Naive B cell (primary cell): Measurements from ENCODE around the gene MFNG. TPM values are rescaled to one million over a fixed set of nuclear protein-coding genes. Genes with fewer than 3 reads are reported as not detected.
A peak's percentile ranks its signal among the peaks of the same experiment; 100 is the strongest.

Experiments
- ATAC-seq, 2 donors: fragments of 150-1000 bp; cut with Tn5 transposase; 2 replicates each; pipeline ENCODE4 v1.10.0; 2021; ENCODE audit warnings: low read depth in 2 of 2, mild to moderate bottlenecking in 2 of 2, moderate library complexity in 2 of 2
- DNase-seq: peaks from one replicate; pipeline ENCODE4 v3.0.0; 2022
- H3K27ac Mint-ChIP-seq, 6 donors: one replicate each; pipeline ENCODE4 v1.8.0; 2020 to 2022; ENCODE audit warnings: mild to moderate bottlenecking in 6 of 6, mixed read lengths in 6 of 6, moderate library complexity in 5 of 6, inconsistent platforms in 2 of 6
- H3K27me3 Mint-ChIP-seq, 3 donors: one replicate each; pipeline ENCODE4 v1.8.0; 2021 to 2022; ENCODE audit warnings: mixed read lengths in 3 of 3, mild to moderate bottlenecking in 1 of 3
- H3K36me3 Mint-ChIP-seq, 2 donors: one replicate each; pipeline ENCODE4 v1.8.0; 2020 to 2022; ENCODE audit warnings: mixed read lengths in 2 of 2, inconsistent platforms in 1 of 2, mild to moderate bottlenecking in 1 of 2
- H3K4me1 Mint-ChIP-seq, 3 donors: one replicate each; pipeline ENCODE4 v1.8.0; 2020 to 2022; ENCODE audit warnings: mixed read lengths in 3 of 3, inconsistent platforms in 1 of 3, mild to moderate bottlenecking in 1 of 3, moderate library complexity in 1 of 3
- H3K4me3 Mint-ChIP-seq, 8 donors: one replicate each; pipeline ENCODE4 v1.8.0; 2020 to 2022; ENCODE audit warnings: mild to moderate bottlenecking in 8 of 8, mixed read lengths in 8 of 8, moderate library complexity in 8 of 8, inconsistent platforms in 2 of 8
- H3K9me3 Mint-ChIP-seq, 7 donors: one replicate each; pipeline ENCODE4 v1.8.0; 2020 to 2022; ENCODE audit warnings: mixed read lengths in 7 of 7, mild to moderate bottlenecking in 5 of 7, inconsistent platforms in 2 of 7, moderate library complexity in 1 of 7
- polyA plus RNA-seq, 6 donors: library from polyadenylated mRNA; unstranded; fragments of 300-500 nt; fragmentation: Illumina TruSeq; gene quantifications; one replicate each; pipeline ENCODE4 v1.2.3, GENCODE V29; 2021; ENCODE audit warnings: low read depth in 6 of 6

MFNG gene
- polyA plus RNA-seq, 6 donors from 2014 or later = 145 to 298 (median 186) TPM

- H3K36me3 Mint-ChIP-seq = peaks cover 0 to 4% of the 10 kb centered on the region in 2 donors
- H3K27ac Mint-ChIP-seq = peak overlapping the region in 2 of 6 donors; percentile 22 to 90
- ATAC-seq (peak; percentile 95 to 98), DNase-seq (peak; percentile 76)
- H3K9me3 Mint-ChIP-seq = no peaks in the 10 kb centered on the region
- H3K4me1 Mint-ChIP-seq = peaks cover 5 to 11% (median 7%) of the 10 kb centered on the region in 3 donors
- H3K4me3 Mint-ChIP-seq = peak overlapping the region in 1 of 8 donors; percentile 12
- H3K27me3 Mint-ChIP-seq = peaks cover 0 to 4% (median 0%) of the 10 kb centered on the region in 3 donors
These were observed 28.9 kb downstream of the MFNG start for GRCh38 chr22:37457093-37457893.

GRCh38 chr22:37456346-37456745 lies 29.8 kb downstream of the MFNG start:
- no peaks in the 10 kb centered on the region for H3K9me3 Mint-ChIP-seq
- H3K27ac Mint-ChIP-seq = peak overlapping the region in 1 of 6 donors; percentile 82
- peaks cover 0 to 4% (median 0%) of the 10 kb centered on the region in 3 donors for H3K27me3 Mint-ChIP-seq
- H3K4me3 Mint-ChIP-seq = no peak overlapping the region
- ATAC-seq (no peak), DNase-seq (no peak)
- peaks cover 5 to 10% (median 10%) of the 10 kb centered on the region in 3 donors for H3K4me1 Mint-ChIP-seq
- peaks cover 0 to 4% of the 10 kb centered on the region in 2 donors for H3K36me3 Mint-ChIP-seq

- peaks cover 0 to 4% of the 10 kb centered on the region in 2 donors for H3K36me3 Mint-ChIP-seq
- H3K27ac Mint-ChIP-seq = peak overlapping the region in 2 of 6 donors; percentile 5 to 75
- peaks cover 5 to 10% (median 10%) of the 10 kb centered on the region in 3 donors for H3K4me1 Mint-ChIP-seq
- no peak for ATAC-seq
- DNase-seq = no peak
- no peaks in the 10 kb centered on the region for H3K9me3 Mint-ChIP-seq
- H3K27me3 Mint-ChIP-seq = peaks cover 0 to 4% (median 0%) of the 10 kb centered on the region in 3 donors
- H3K4me3 Mint-ChIP-seq = no peak overlapping the region
These were observed 30.3 kb downstream of the MFNG start for GRCh38 chr22:37455896-37456295.

- Mint-ChIP-seq H3K4me1 (peaks cover 5 to 10% (median 10%) of the 10 kb centered on the region in 3 donors), H3K9me3 (no peaks in the 10 kb centered on the region), H3K27ac (peak overlapping the region in 1 of 6 donors; percentile 47), H3K4me3 (no peak overlapping the region), H3K36me3 (peaks cover 0 to 4% of the 10 kb centered on the region in 2 donors), H3K27me3 (peaks cover 0 to 4% (median 0%) of the 10 kb centered on the region in 3 donors)
- DNase-seq (no peak), ATAC-seq (no peak)
These were observed 31.1 kb downstream of the MFNG start for GRCh38 chr22:37454857-37455686.

- no peak for ATAC-seq
- Mint-ChIP-seq H3K4me1 (peaks cover 5 to 10% (median 10%) of the 10 kb centered on the region in 3 donors), H3K9me3 (no peaks in the 10 kb centered on the region), H3K4me3 (no peak overlapping the region), H3K27me3 (peaks cover 0 to 13% (median 0%) of the 10 kb centered on the region in 3 donors), H3K36me3 (peaks cover 0 to under 1% of the 10 kb centered on the region in 2 donors), H3K27ac (peak overlapping the region in 1 of 6 donors; percentile 63)
- DNase-seq = no peak
These were observed 32.5 kb downstream of the MFNG start for GRCh38 chr22:37453696-37454095.

- Mint-ChIP-seq H3K36me3 (no peaks in the 10 kb centered on the region), H3K9me3 (no peaks in the 10 kb centered on the region), H3K4me3 (no peak overlapping the region), H3K27me3 (peaks cover 0 to 21% (median 15%) of the 10 kb centered on the region in 3 donors), H3K27ac (no peak overlapping the region), H3K4me1 (peaks cover 5% of the 10 kb centered on the region in 3 donors)
- ATAC-seq (no peak), DNase-seq (no peak)
These were observed 35.0 kb downstream of the MFNG start for GRCh38 chr22:37451218-37451617.

GRCh38 chr22:37449331-37450001 lies 36.7 kb downstream of the MFNG start:
- H3K27me3 Mint-ChIP-seq = peaks cover 0 to 21% (median 15%) of the 10 kb centered on the region in 3 donors
- peaks cover 5% of the 10 kb centered on the region in 3 donors for H3K4me1 Mint-ChIP-seq
- H3K9me3 Mint-ChIP-seq = no peaks in the 10 kb centered on the region
- peaks cover 0 to 2% of the 10 kb centered on the region in 2 donors for H3K36me3 Mint-ChIP-seq
- no peak overlapping the region for H3K4me3 Mint-ChIP-seq
- no peak overlapping the region for H3K27ac Mint-ChIP-seq
- ATAC-seq (no peak), DNase-seq (no peak)

- peaks cover 5% of the 10 kb centered on the region in 3 donors for H3K4me1 Mint-ChIP-seq
- no peak for ATAC-seq
- H3K36me3 Mint-ChIP-seq = peaks cover 0 to 6% of the 10 kb centered on the region in 2 donors
- DNase-seq = no peak
- H3K27ac Mint-ChIP-seq = no peak overlapping the region
- H3K27me3 Mint-ChIP-seq = peaks cover 4 to 21% (median 15%) of the 10 kb centered on the region in 3 donors
- H3K9me3 Mint-ChIP-seq = no peaks in the 10 kb centered on the region
- no peak overlapping the region for H3K4me3 Mint-ChIP-seq
These were observed 37.6 kb downstream of the MFNG start for GRCh38 chr22:37448516-37449127.

GRCh38 chr22:37445501-37445900 lies 40.7 kb downstream of the MFNG start:
- no peak overlapping the region for H3K27ac Mint-ChIP-seq
- H3K36me3 Mint-ChIP-seq = peaks cover 6 to 21% of the 10 kb centered on the region in 2 donors
- H3K27me3 Mint-ChIP-seq = peaks cover 11 to 38% (median 34%) of the 10 kb centered on the region in 3 donors
- ATAC-seq = no peak
- H3K9me3 Mint-ChIP-seq = peaks cover 3 to 10% (median 5%) of the 10 kb centered on the region in 7 donors
- DNase-seq = no peak
- peaks cover 0 to 5% (median 0%) of the 10 kb centered on the region in 3 donors for H3K4me1 Mint-ChIP-seq
- H3K4me3 Mint-ChIP-seq = no peak overlapping the region

GRCh38 chr22:37443977-37444376 lies 42.2 kb downstream of the MFNG start:
- H3K36me3 Mint-ChIP-seq = peaks cover 6 to 22% of the 10 kb centered on the region in 2 donors
- peaks cover 0 to 5% (median 4%) of the 10 kb centered on the region in 3 donors for H3K4me1 Mint-ChIP-seq
- H3K27me3 Mint-ChIP-seq = peaks cover 15 to 36% (median 34%) of the 10 kb centered on the region in 3 donors
- ATAC-seq (no peak), DNase-seq (no peak)
- peaks cover 3 to 10% (median 7%) of the 10 kb centered on the region in 7 donors for H3K9me3 Mint-ChIP-seq
- no peak overlapping the region for H3K4me3 Mint-ChIP-seq
- peak overlapping the region in 1 of 6 donors; percentile 14 for H3K27ac Mint-ChIP-seq

GRCh38 chr22:37443086-37443485 lies 43.1 kb downstream of the MFNG start:
- Mint-ChIP-seq H3K27me3 (peaks cover 15 to 34% (median 30%) of the 10 kb centered on the region in 3 donors), H3K36me3 (peaks cover 6 to 22% of the 10 kb centered on the region in 2 donors), H3K9me3 (peaks cover 3 to 10% (median 7%) of the 10 kb centered on the region in 7 donors), H3K27ac (no peak overlapping the region), H3K4me3 (no peak overlapping the region), H3K4me1 (peaks cover 0 to 5% (median 4%) of the 10 kb centered on the region in 3 donors)
- DNase-seq = no peak
- ATAC-seq = no peak

- Mint-ChIP-seq H3K27me3 (peaks cover 15 to 34% (median 27%) of the 10 kb centered on the region in 3 donors), H3K9me3 (peaks cover 3 to 10% (median 7%) of the 10 kb centered on the region in 7 donors), H3K36me3 (peaks cover 6 to 22% of the 10 kb centered on the region in 2 donors), H3K4me3 (no peak overlapping the region), H3K4me1 (peaks cover 0 to 5% (median 4%) of the 10 kb centered on the region in 3 donors), H3K27ac (no peak overlapping the region)
- ATAC-seq = no peak
- no peak for DNase-seq
These were observed 43.6 kb downstream of the MFNG start for GRCh38 chr22:37442537-37442936.
